ENCODE data around the gene BPIFA1. TPM values are rescaled to one million over a fixed set of nuclear protein-coding genes. Genes with fewer than 3 reads are reported as not detected.

Gene BPIFA1
- polyA plus RNA-seq, 1 experiment: not detected

- DNase-seq (ENCODE audit: low read depth, low spot score): no peak
- Histone ChIP-seq H3K27me3 (ENCODE audit: control insufficient read depth, insufficient read depth, low read length) (peaks cover 2% of the 10 kb centered on the region), H3K9me3 (ENCODE audit: control insufficient read depth, insufficient read depth, low read length) (no peaks in the 10 kb centered on the region), H3K27ac (ENCODE audit: low read depth, low read length) (no peak overlapping the region), H3K4me3 (ENCODE audit: low read depth, low read length) (no peak overlapping the region)
- ChIA-PET POLR2A (no interaction called here), CTCF (no interaction called here)
- TF ChIP-seq CTCF (IDR thresholded peaks at IDR 0.05; ENCODE audit: low read depth, low read length): no peak
Observed at GRCh38 chr20:33237989-33238388, 2.2 kb downstream of the BPIFA1 start.

GRCh38 chr20:33239418-33239817 is 3.6 kb downstream of the BPIFA1 start:
- Histone ChIP-seq H3K9me3 (ENCODE audit: control insufficient read depth, insufficient read depth, low read length) (no peaks in the 10 kb centered on the region), H3K27ac (ENCODE audit: low read depth, low read length) (no peak overlapping the region), H3K4me3 (ENCODE audit: low read depth, low read length) (no peak overlapping the region), H3K27me3 (ENCODE audit: control insufficient read depth, insufficient read depth, low read length) (peaks cover 2% of the 10 kb centered on the region)
- TF ChIP-seq CTCF (IDR thresholded peaks at IDR 0.05; ENCODE audit: low read depth, low read length): no peak
- POLR2A ChIA-PET: no interaction called here
- CTCF ChIA-PET: no interaction called here
- DNase-seq (ENCODE audit: low read depth, low spot score): no peak

GRCh38 chr20:33239979-33240736 is 4.4 kb downstream of the BPIFA1 start:
- H3K27me3 ChIP-seq (ENCODE audit: control insufficient read depth, insufficient read depth, low read length): peaks cover 2% of the 10 kb centered on the region
- no peak overlapping the region for H3K27ac ChIP-seq (ENCODE audit: low read depth, low read length)
- DNase-seq (ENCODE audit: low read depth, low spot score): no peak
- no peaks in the 10 kb centered on the region for H3K9me3 ChIP-seq (ENCODE audit: control insufficient read depth, insufficient read depth, low read length)
- POLR2A ChIA-PET: no interaction called here
- no peak for TF ChIP-seq CTCF (IDR thresholded peaks at IDR 0.05; ENCODE audit: low read depth, low read length)
- no peak overlapping the region for H3K4me3 ChIP-seq (ENCODE audit: low read depth, low read length)
- CTCF ChIA-PET: no interaction called here

- no peak for TF ChIP-seq CTCF (IDR thresholded peaks at IDR 0.05; ENCODE audit: low read depth, low read length)
- ChIA-PET POLR2A (no interaction called here), CTCF (no interaction called here)
- no peak for DNase-seq (ENCODE audit: low read depth, low spot score)
- H3K27me3 ChIP-seq (ENCODE audit: control insufficient read depth, insufficient read depth, low read length): peaks cover 2% of the 10 kb centered on the region
- H3K4me3 ChIP-seq (ENCODE audit: low read depth, low read length): no peak overlapping the region
- no peak overlapping the region for H3K27ac ChIP-seq (ENCODE audit: low read depth, low read length)
- H3K9me3 ChIP-seq (ENCODE audit: control insufficient read depth, insufficient read depth, low read length): no peaks in the 10 kb centered on the region
Observed at GRCh38 chr20:33240923-33241322, 5.1 kb downstream of the BPIFA1 start.

GRCh38 chr20:33242319-33243100 is 6.7 kb downstream of the BPIFA1 start:
- ChIA-PET POLR2A (no interaction called here), CTCF (no interaction called here)
- Histone ChIP-seq H3K27ac (ENCODE audit: low read depth, low read length) (no peak overlapping the region), H3K9me3 (ENCODE audit: control insufficient read depth, insufficient read depth, low read length) (no peaks in the 10 kb centered on the region), H3K4me3 (ENCODE audit: low read depth, low read length) (no peak overlapping the region), H3K27me3 (ENCODE audit: control insufficient read depth, insufficient read depth, low read length) (peaks cover 2% of the 10 kb centered on the region)
- no peak for DNase-seq (ENCODE audit: low read depth, low spot score)
- TF ChIP-seq CTCF (IDR thresholded peaks at IDR 0.05; ENCODE audit: low read depth, low read length): no peak
